HCT116 (cell line): ENCODE measurements around the gene TWIST2. TPM values are rescaled to one million over a fixed set of nuclear protein-coding genes. Genes with fewer than 3 reads are reported as not detected.

Experiments used
- ATAC-seq: fragments of 200-7000 bp; cut with Tn5 transposase; 2 replicates; pipeline ENCODE4 v1.9.1; 2020; ENCODE audit warnings: mild to moderate bottlenecking, moderate library complexity
- BruUV-seq: library from RNA; stranded (reverse); fragments of 400-500 nt; replicated peaks from 2 replicates; lab custom pipeline; 2021; lab: Mats Ljungman, UMichigan
- CTCF ChIA-PET: fragments of 300-600 bp; sonication (Branson Sonifier 250); formaldehyde crosslinking; loops from one replicate; lab custom pipeline; 2021; ENCODE audit warnings: antibody characterized with exemption; lab: Charles Lee
- POLR2A ChIA-PET: fragments of 300-600, 350-600 bp; sonication (Branson Sonifier 250); formaldehyde crosslinking; loops from one replicate; lab custom pipeline; 2021; ENCODE audit warnings: antibody characterized with exemption; lab: Charles Lee
- RAD21 ChIA-PET, 2 experiments: fragments of 300-600 bp; sonication (Branson Sonifier 250); formaldehyde crosslinking; loops; one replicate each; lab custom pipeline; 2023; ENCODE audit warnings: low total read pairs in 2 of 2; ENCODE audit not compliant: uncharacterized antibody in 2 of 2, unreplicated experiment in 2 of 2, low non-redundant PET in 1 of 2; lab: Charles Lee
- DNase-seq: peaks from one replicate; pipeline ENCODE4 v3.0.0-alpha.2; 2010; ENCODE audit warnings: low read depth, low spot score
- H2AFZ ChIP-seq: fragments of 200-600 bp; shearing (Covaris generic), sonication (generic); 2 replicates; pipeline ENCODE4 v1.6.1; 2017; ENCODE audit warnings: low read depth, mixed run types, mixed read lengths, antibody characterized with exemption, low read length; ENCODE audit not compliant: poor library complexity, severe bottlenecking
- H3K27ac ChIP-seq: 2 replicates; pipeline ENCODE4 v1.5.1; 2012; ENCODE audit warnings: low read depth, low read length
- H3K27me3 ChIP-seq: fragments of 200-600 bp; sonication (generic); 2 replicates; pipeline ENCODE4 v1.6.1; 2016; ENCODE audit warnings: mixed run types, low read length, mixed read lengths; ENCODE audit not compliant: insufficient read depth
- H3K36me3 ChIP-seq, 2 experiments: fragments of 200-500 bp in 1 of 2; fragments of 200-600 bp in 1 of 2; sonication (Bioruptor generic) in 1 of 2; sonication (generic) in 1 of 2; 2 replicates each; pipeline versions ENCODE4 v1.5.1 to v1.6.1; 2014 to 2016; ENCODE audit warnings: low read length in 2 of 2, inconsistent platforms in 1 of 2, mixed read lengths in 1 of 2, mixed run types in 1 of 2; ENCODE audit not compliant: insufficient read depth in 2 of 2, control insufficient read depth in 1 of 2
- H3K4me1 ChIP-seq, 2 experiments: fragments of 200-600 bp in 1 of 2; sonication (generic) in 1 of 2; 2 replicates each; pipeline versions ENCODE4 v1.5.1 to v1.6.1; 2012 to 2017; ENCODE audit warnings: low read length in 2 of 2, inconsistent platforms in 1 of 2, mild to moderate bottlenecking in 1 of 2, mixed read lengths in 1 of 2, mixed run types in 1 of 2, moderate library complexity in 1 of 2; ENCODE audit not compliant: insufficient read depth in 2 of 2, control insufficient read depth in 1 of 2
- H3K4me2 ChIP-seq: fragments of 200-600 bp; sonication (generic); 2 replicates; pipeline ENCODE4 v1.6.1; 2017; ENCODE audit warnings: mixed run types, low read length, mixed read lengths
- H3K4me3 ChIP-seq, 2 experiments: fragments of 200-600 bp in 1 of 2; sonication (generic) in 1 of 2; replicated peaks in 1 of 2; 2 replicates each; pipeline ENCODE4 v1.5.1; 2011 to 2016; ENCODE audit warnings: low read length in 2 of 2, control low read depth in 1 of 2, low read depth in 1 of 2, mild to moderate bottlenecking in 1 of 2, mixed read lengths in 1 of 2, mixed run types in 1 of 2
- H3K79me2 ChIP-seq: fragments of 200-600 bp; sonication (generic); 2 replicates; pipeline ENCODE4 v1.6.1; 2017; ENCODE audit warnings: mild to moderate bottlenecking, mixed run types, low read length, moderate library complexity, mixed read lengths; ENCODE audit not compliant: insufficient read depth
- H3K9ac ChIP-seq: fragments of 200-600 bp; sonication (generic); 2 replicates; pipeline ENCODE4 v1.6.1; 2016; ENCODE audit warnings: low read length, mixed read lengths
- H3K9me2 ChIP-seq: fragments of 200-600 bp; sonication (generic), shearing (Covaris generic); 2 replicates; pipeline ENCODE4 v1.6.1; 2017; ENCODE audit warnings: mixed run types, mild to moderate bottlenecking, moderate library complexity; ENCODE audit not compliant: insufficient read depth
- H3K9me3 ChIP-seq, 2 experiments: fragments of 200-500 bp in 1 of 2; fragments of 200-600 bp in 1 of 2; sonication (Bioruptor generic) in 1 of 2; sonication (generic) in 1 of 2; 2 replicates each; pipeline ENCODE4 v1.6.1; 2014 to 2017; ENCODE audit warnings: low read length in 2 of 2, mixed read lengths in 2 of 2, inconsistent platforms in 1 of 2, low read depth in 1 of 2, mild to moderate bottlenecking in 1 of 2, mixed run types in 1 of 2, moderate library complexity in 1 of 2; ENCODE audit not compliant: control insufficient read depth in 1 of 2, insufficient read depth in 1 of 2
- H4K20me1 ChIP-seq: fragments of 200-600 bp; sonication (generic), shearing (Covaris generic); 2 replicates; pipeline ENCODE4 v1.6.1; 2017; ENCODE audit warnings: mixed run types, mild to moderate bottlenecking, moderate library complexity; ENCODE audit not compliant: insufficient read depth
- CEBPB ChIP-seq: IDR thresholded peaks from 2 replicates; pipeline ENCODE4 v1.6.1; 2012; ENCODE audit warnings: low read depth
- EGR1 ChIP-seq: IDR thresholded peaks from 2 replicates; pipeline ENCODE4 v1.6.1; 2012; ENCODE audit warnings: low read depth
- FOSL1 ChIP-seq: IDR thresholded peaks from 2 replicates; pipeline ENCODE4 v1.6.1; 2012; ENCODE audit warnings: low read depth
- POLR2A ChIP-seq: IDR thresholded peaks from 2 replicates; pipeline ENCODE4 v1.7.0; 2011; ENCODE audit warnings: borderline replicate concordance; ENCODE audit not compliant: insufficient read depth, insufficient read length; ENCODE audit errors: extremely low read depth
- POLR2AphosphoS5 ChIP-seq: IDR thresholded peaks from 2 replicates; pipeline ENCODE4 v1.6.1; 2011; ENCODE audit warnings: mild to moderate bottlenecking, low read depth, low read length, moderate library complexity
- RAD21 ChIP-seq: IDR thresholded peaks from 2 replicates; pipeline ENCODE4 v1.6.1; 2012; ENCODE audit warnings: low read depth, mild to moderate bottlenecking
- SIN3A ChIP-seq: IDR thresholded peaks from 2 replicates; pipeline ENCODE4 v1.6.1; 2012; ENCODE audit warnings: low read depth
- SP1 ChIP-seq: IDR thresholded peaks from 2 replicates; pipeline ENCODE4 v1.6.1; 2012; ENCODE audit warnings: low read depth
- SRF ChIP-seq: IDR thresholded peaks from 2 replicates; pipeline ENCODE4 v1.6.1; 2012; ENCODE audit warnings: low read depth
- ZFX ChIP-seq: fragments of 450-650 bp; IDR thresholded peaks from 2 replicates; pipeline ENCODE4 v1.6.1; 2017
- ZNF274 ChIP-seq: fragments of 200-500 bp; sonication (Bioruptor generic); IDR thresholded peaks from 2 replicates; pipeline ENCODE4 v1.6.1; 2014; ENCODE audit warnings: mild to moderate bottlenecking, low read depth, low read length, inconsistent platforms
- intact Hi-C: fragments of 100-400 bp; cut with micrococcal nuclease; formaldehyde crosslinking; loops from 2 replicates; pipeline ENCODE4 v1.10.0; 2022
- total RNA-seq: library from RNA; stranded (reverse); gene quantifications from one replicate; pipeline ENCODE4 v1.2.1, GENCODE V29; 2021; ENCODE audit not compliant: unreplicated experiment
- TF ChIP-seq, protein P1 (sequence below): IDR thresholded peaks from 2 replicates; pipeline ENCODE4 v1.6.1; 2012
- TF ChIP-seq, protein P2 (sequence below): IDR thresholded peaks from 2 replicates; pipeline ENCODE4 v1.6.1; 2012
- TF ChIP-seq, protein P3 (sequence below), 3 experiments: fragments of 200-600 bp in 1 of 3; sonication (generic) in 1 of 3; IDR thresholded peaks in 2 of 3; conservative IDR thresholded peaks in 1 of 3; 2 replicates each; pipeline ENCODE4 v1.5.1; 2012 to 2017; ENCODE audit warnings: low read depth in 2 of 3, low read length in 2 of 3, antibody characterized with exemption in 1 of 3, borderline replicate concordance in 1 of 3, control low read depth in 1 of 3, mild to moderate bottlenecking in 1 of 3, mixed read lengths in 1 of 3, mixed run types in 1 of 3, moderate library complexity in 1 of 3; ENCODE audit not compliant: insufficient read depth in 1 of 3

The TWIST2 gene
- total RNA-seq, 1 experiment from 2014 or later = not detected

DNA sequence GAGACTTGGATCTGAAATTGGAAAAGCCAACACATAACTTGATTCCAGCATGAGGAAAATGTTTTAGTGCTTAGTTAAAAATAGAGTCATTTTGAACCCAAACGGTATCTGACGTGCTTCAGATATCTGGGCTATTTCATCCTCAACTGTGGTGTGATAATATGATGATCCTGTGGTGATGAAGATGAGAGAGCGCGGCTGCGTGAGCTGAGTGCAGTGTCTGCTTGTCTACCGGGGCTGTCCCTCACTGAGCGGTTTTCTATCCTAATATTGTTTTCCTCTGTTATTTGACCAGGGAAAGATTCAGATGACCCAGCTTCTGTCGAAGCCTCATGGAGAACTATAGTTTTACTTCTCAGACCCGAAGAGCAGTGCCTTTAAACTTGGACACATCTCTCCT is 5.8 kb downstream of the TWIST2 start:
- H4K20me1 ChIP-seq = no peaks in the 10 kb centered on the region
- H3K36me3 ChIP-seq = no peaks in the 10 kb centered on the region
- peaks cover 6% of the 10 kb centered on the region; the same call in 1 of the 2 replicates for H3K27me3 ChIP-seq
- no peaks in the 10 kb centered on the region for H3K9me3 ChIP-seq
- ATAC-seq = no peak
- POLR2A ChIA-PET = no interaction called here
- no peaks in the 10 kb centered on the region for H3K9me2 ChIP-seq
- intact Hi-C loops = loop anchor here (5.0 kb wide), 1 partner anchor 989 kb away; no protein-coding TSS in a partner anchor
- no peak overlapping the region for H3K4me2 ChIP-seq
- DNase-seq = no peak
- no peak overlapping the region for H3K9ac ChIP-seq
- H3K27ac ChIP-seq = no peak overlapping the region
- no TSS peak for BruUV-seq
- H3K79me2 ChIP-seq = no peaks in the 10 kb centered on the region
- CTCF ChIA-PET = no interaction called here
- H3K4me3 ChIP-seq = no peak overlapping the region
- no peaks in the 10 kb centered on the region for H3K4me1 ChIP-seq
- no peak overlapping the region for H2AFZ ChIP-seq
- no peak for TF ChIP-seq SRF
- TF ChIP-seq ZNF274 = no peak
- TF ChIP-seq, protein P1, sequence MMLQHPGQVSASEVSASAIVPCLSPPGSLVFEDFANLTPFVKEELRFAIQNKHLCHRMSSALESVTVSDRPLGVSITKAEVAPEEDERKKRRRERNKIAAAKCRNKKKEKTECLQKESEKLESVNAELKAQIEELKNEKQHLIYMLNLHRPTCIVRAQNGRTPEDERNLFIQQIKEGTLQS = no peak
- TF ChIP-seq FOSL1 = no peak
- TF ChIP-seq, protein P2, sequence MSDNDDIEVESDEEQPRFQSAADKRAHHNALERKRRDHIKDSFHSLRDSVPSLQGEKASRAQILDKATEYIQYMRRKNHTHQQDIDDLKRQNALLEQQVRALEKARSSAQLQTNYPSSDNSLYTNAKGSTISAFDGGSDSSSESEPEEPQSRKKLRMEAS = no peak
- no peak for TF ChIP-seq ZFX
- TF ChIP-seq POLR2A = no peak
- TF ChIP-seq RAD21 = no peak
- TF ChIP-seq CEBPB = no peak
- TF ChIP-seq SP1 = no peak
- no peak for TF ChIP-seq POLR2AphosphoS5
- no peak for TF ChIP-seq SIN3A
- RAD21 ChIA-PET = no interaction called here

DNA sequence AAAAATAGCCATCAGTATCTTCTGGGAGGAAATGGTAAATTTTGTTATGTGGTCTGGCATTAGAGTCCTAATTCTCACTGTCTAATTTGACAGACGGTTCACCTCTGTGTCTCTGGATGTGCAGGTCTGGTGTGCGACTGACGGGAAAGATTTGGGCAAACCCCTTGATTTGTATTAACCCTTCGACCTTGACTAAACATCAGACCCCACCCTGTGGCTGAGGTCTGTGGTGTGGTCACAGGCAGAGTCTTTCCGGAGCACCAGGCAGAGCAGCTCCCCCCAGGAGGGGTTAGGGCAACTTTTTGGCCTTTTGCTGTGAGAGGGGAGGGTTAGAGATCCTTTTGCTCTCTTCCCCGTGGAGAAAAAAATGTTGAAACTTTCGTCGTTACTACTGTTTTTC is 6.4 kb downstream of the TWIST2 start:
- POLR2A ChIA-PET = no interaction called here
- H3K36me3 ChIP-seq = no peaks in the 10 kb centered on the region
- no TSS peak for BruUV-seq

More for the DNA sequence above, 6.4 kb downstream of the TWIST2 start:
- no peaks in the 10 kb centered on the region for H3K79me2 ChIP-seq
- no peak overlapping the region for H3K9ac ChIP-seq
- no peaks in the 10 kb centered on the region for H4K20me1 ChIP-seq
- H3K9me3 ChIP-seq = no peaks in the 10 kb centered on the region
- H3K27me3 ChIP-seq = peaks cover 6% of the 10 kb centered on the region; the same call in 1 of the 2 replicates
- H3K4me1 ChIP-seq = no peaks in the 10 kb centered on the region
- ATAC-seq (no peak), DNase-seq (no peak)
- no peak overlapping the region for H2AFZ ChIP-seq
- H3K4me2 ChIP-seq = no peak overlapping the region
- TF ChIP-seq EGR1 (no peak), ZNF274 (no peak), POLR2AphosphoS5 (no peak)
- TF ChIP-seq, protein P3, sequence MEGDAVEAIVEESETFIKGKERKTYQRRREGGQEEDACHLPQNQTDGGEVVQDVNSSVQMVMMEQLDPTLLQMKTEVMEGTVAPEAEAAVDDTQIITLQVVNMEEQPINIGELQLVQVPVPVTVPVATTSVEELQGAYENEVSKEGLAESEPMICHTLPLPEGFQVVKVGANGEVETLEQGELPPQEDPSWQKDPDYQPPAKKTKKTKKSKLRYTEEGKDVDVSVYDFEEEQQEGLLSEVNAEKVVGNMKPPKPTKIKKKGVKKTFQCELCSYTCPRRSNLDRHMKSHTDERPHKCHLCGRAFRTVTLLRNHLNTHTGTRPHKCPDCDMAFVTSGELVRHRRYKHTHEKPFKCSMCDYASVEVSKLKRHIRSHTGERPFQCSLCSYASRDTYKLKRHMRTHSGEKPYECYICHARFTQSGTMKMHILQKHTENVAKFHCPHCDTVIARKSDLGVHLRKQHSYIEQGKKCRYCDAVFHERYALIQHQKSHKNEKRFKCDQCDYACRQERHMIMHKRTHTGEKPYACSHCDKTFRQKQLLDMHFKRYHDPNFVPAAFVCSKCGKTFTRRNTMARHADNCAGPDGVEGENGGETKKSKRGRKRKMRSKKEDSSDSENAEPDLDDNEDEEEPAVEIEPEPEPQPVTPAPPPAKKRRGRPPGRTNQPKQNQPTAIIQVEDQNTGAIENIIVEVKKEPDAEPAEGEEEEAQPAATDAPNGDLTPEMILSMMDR (IDR thresholded peaks at IDR 0.05 in 2 of 3, conservative IDR thresholded peaks at IDR 0.05 in 1 of 3; ENCODE audit: borderline replicate concordance in 1 of 3, insufficient read depth in 1 of 3, low read depth in 2 of 3, low read length in 2 of 3) = no peak
- CTCF ChIA-PET = no interaction called here
- no peak overlapping the region for H3K27ac ChIP-seq
- RAD21 ChIA-PET = no interaction called here
- intact Hi-C loops = loop anchor here (5.0 kb wide), 1 partner anchor 988 kb away; no protein-coding TSS in a partner anchor
- no peaks in the 10 kb centered on the region for H3K9me2 ChIP-seq
- H3K4me3 ChIP-seq = no peak overlapping the region
